ENCODE measurements around the gene NEB.

DNA sequence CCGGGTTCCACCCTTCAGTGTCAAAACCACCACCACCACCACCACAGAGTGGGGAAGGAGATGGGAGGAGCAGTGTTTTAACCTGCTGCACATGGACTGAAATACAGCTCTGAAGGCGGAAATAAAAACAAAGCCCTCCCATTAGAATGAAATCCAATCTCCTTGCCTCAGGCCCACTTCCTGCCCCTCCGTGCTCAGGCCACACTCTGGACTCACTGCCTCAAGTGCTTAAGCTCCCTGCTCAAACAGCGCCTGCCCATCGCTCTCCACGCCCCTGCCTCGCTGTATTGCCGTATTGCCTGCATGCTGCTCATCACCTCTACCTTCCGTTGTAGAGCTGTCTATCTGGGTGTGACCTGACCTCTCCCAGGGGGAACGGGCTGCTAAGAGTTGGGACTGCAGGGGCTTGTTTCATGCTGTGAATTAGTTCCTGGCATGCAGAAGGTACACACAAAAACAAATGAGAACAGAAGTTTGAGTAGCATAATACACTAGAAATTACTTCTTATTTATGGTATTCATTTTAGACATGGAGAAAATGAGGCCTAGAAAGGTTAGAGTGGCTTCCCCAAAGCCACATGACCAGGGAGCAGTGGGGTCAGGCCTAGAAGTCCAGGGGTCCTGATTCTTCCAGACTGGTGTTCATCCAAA, 31.6 kb upstream of the NEB start:
- TF ChIP-seq, protein P1, sequence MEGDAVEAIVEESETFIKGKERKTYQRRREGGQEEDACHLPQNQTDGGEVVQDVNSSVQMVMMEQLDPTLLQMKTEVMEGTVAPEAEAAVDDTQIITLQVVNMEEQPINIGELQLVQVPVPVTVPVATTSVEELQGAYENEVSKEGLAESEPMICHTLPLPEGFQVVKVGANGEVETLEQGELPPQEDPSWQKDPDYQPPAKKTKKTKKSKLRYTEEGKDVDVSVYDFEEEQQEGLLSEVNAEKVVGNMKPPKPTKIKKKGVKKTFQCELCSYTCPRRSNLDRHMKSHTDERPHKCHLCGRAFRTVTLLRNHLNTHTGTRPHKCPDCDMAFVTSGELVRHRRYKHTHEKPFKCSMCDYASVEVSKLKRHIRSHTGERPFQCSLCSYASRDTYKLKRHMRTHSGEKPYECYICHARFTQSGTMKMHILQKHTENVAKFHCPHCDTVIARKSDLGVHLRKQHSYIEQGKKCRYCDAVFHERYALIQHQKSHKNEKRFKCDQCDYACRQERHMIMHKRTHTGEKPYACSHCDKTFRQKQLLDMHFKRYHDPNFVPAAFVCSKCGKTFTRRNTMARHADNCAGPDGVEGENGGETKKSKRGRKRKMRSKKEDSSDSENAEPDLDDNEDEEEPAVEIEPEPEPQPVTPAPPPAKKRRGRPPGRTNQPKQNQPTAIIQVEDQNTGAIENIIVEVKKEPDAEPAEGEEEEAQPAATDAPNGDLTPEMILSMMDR (IDR thresholded peaks at IDR 0.05) = no peak
- TF ChIP-seq POLR2AphosphoS5 (IDR thresholded peaks at IDR 0.05) = no peak

Data from gastroesophageal sphincter (tissue), 3 donors.